Stimulated activated CD4-positive, alpha-beta T cell treated with anti-CD3 and anti-CD28 coated beads, Interleukin-12 subunit alpha, Interleukin-12 subunit beta, amount 100 ng/mL, for 4 hours (primary cell): ENCODE measurements around the gene SLC44A4.
"Not testable (repeated sequence)": the region's sequence is repeated elsewhere in the genome, so short reads cannot be mapped to it uniquely, and the experiment has no call there.

Source experiments
- DNase-seq: peaks from one replicate; pipeline ENCODE4 v3.0.0-alpha.2; 2020

The SLC44A4 gene

GRCh38 chr6:31878726-31879125, at the start of gene SLC44A4:
Gene SLC44A4 (minus strand): TSS chr6:31878997. CDS start chr6:31878980, 17 bp downstream.
- DNase-seq = no peak

- no peak for DNase-seq
Measured at GRCh38 chr6:31928672-31928939, 49.8 kb upstream of the SLC44A4 start.

- DNase-seq = no peak
Measured at GRCh38 chr6:31927863-31928671, 49.3 kb upstream of the SLC44A4 start.

- DNase-seq = no peak
Measured at GRCh38 chr6:31927242-31927862, 48.6 kb upstream of the SLC44A4 start, which contains the start of gene C2. Gene C2 (plus strand): TSS chr6:31927717. CDS start chr6:31927753, 36 bp downstream.

- DNase-seq = peak; percentile 15
Measured at GRCh38 chr6:31922942-31923341, 44.1 kb upstream of the SLC44A4 start.

GRCh38 chr6:31920811-31921210, 42.0 kb upstream of the SLC44A4 start:
- no peak for DNase-seq

GRCh38 chr6:31919624-31920303, 41.0 kb upstream of the SLC44A4 start:
- DNase-seq = no peak

GRCh38 chr6:31918069-31918720, 39.4 kb upstream of the SLC44A4 start:
- DNase-seq = no peak

GRCh38 chr6:31915756-31916155, 37.0 kb upstream of the SLC44A4 start:
- no peak for DNase-seq

- DNase-seq = no peak
Measured at GRCh38 chr6:31915351-31915750, 36.6 kb upstream of the SLC44A4 start.

GRCh38 chr6:31911826-31912585, 33.2 kb upstream of the SLC44A4 start:
- no peak for DNase-seq

GRCh38 chr6:31909298-31909697, 30.5 kb upstream of the SLC44A4 start:
- DNase-seq = not testable (repeated sequence)

GRCh38 chr6:31908791-31909190, 30.0 kb upstream of the SLC44A4 start:
- DNase-seq = no peak

- DNase-seq = not testable (repeated sequence)
Measured at GRCh38 chr6:31908255-31908654, 29.5 kb upstream of the SLC44A4 start.

- no peak for DNase-seq
Measured at GRCh38 chr6:31907158-31907813, 28.5 kb upstream of the SLC44A4 start.

GRCh38 chr6:31906727-31907126, 27.9 kb upstream of the SLC44A4 start:
- DNase-seq = not testable (repeated sequence)

- DNase-seq = no peak
Measured at GRCh38 chr6:31906122-31906521, 27.3 kb upstream of the SLC44A4 start.

GRCh38 chr6:31905041-31905440, 26.2 kb upstream of the SLC44A4 start:
- no peak for DNase-seq

- no peak for DNase-seq
Measured at GRCh38 chr6:31903957-31904356, 25.2 kb upstream of the SLC44A4 start.

- DNase-seq = peak; percentile 83
Measured at GRCh38 chr6:31901953-31902643, 23.3 kb upstream of the SLC44A4 start, which contains the start of gene ZBTB12. Gene ZBTB12 (minus strand): TSS chr6:31902086. CDS start chr6:31901305, 781 bp downstream.

GRCh38 chr6:31901415-31901952, 22.7 kb upstream of the SLC44A4 start:
- peak; percentile 69 for DNase-seq
